Stimulated activated CD8-positive, alpha-beta memory T cell treated with anti-CD3 and anti-CD28 coated beads, Interleukin-7, amount 100 ng/mL, for 24 hours (primary cell): ENCODE results near the gene SLC25A19.

Experiments
- DNase-seq: peaks from one replicate; pipeline ENCODE4 v3.0.0-alpha.2; 2020; ENCODE audit warnings: low read depth

The SLC25A19 gene

DNA sequence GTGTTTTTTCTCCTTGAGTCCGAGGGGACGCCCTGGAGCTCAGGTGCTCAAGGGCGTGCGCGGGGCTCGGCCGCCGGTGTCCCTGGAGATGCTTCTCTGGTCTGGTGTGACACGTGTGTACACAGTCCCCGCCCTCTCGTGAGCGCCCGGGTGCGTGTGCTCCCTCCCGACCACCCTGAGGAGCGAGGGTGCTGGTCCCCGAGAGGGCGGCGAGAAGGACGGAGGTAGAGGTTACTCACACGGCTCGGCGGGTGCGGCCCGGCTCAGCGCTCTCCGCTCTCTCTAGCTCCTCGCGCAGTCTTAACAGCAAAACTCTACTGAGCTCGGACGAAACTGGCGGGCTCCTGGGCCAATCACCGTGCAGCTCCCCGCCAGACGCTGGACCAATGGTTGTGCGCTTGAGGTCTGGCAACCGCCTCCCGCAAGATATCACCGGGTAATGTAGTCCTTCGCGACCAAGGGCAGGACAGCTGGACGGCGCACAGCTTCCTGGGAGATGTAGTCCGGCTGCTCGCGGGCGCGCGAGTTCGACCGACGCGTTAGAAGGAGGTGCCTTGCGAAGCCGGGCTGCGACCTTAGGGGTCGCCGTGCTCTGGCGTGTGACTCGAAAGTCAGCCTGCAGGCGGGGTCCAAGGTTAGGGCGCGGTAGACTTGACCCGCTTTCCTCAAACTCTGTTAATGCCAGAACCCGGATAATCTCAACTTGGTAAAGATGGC lies at the start of gene SLC25A19:
Gene SLC25A19, minus strand, starts transcription at position 319 of the 717 bp plus-strand sequence. CDS start 2,669 bp downstream, outside the sequence.
- peak; percentile 93 for DNase-seq

DNA sequence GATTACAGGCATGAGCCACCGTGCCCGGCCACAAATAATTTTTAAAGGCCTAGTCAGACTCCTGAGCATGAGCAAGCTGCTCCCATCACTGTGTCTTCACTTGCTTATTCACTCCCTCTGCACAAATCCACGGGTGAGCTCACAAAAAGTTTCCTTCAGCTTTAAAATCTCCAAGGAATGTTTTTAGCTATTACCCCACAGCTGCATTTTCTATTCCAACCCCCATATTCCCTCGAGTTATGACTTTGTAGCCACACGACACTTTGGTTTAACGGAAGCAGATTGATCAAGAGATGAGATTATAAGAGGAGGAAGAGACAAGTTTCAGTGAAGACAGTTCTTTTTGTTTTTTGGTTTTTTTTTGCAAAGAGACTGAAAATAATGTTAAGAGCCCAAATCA lies 49.1 kb upstream of the SLC25A19 start:
- DNase-seq: no peak

DNA sequence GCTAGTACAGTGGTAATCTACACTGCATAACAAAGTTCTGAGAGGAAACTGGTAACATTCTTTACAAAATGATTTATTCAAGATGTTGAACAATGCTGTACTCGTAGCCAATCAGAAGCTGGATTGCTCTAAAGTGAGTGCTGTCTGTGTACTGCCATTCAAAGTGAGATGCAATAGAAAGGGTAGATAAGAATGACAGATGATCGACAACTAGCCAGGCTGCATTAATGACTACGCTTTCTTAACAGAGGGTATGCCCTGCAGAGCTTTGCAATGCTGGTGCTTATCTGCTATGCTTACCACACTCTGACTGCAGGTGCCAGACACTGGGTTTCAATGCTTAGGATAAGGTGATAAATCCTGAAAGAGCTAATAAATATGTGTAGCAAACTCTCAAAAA lies 46.1 kb upstream of the SLC25A19 start:
- DNase-seq: no peak

DNA sequence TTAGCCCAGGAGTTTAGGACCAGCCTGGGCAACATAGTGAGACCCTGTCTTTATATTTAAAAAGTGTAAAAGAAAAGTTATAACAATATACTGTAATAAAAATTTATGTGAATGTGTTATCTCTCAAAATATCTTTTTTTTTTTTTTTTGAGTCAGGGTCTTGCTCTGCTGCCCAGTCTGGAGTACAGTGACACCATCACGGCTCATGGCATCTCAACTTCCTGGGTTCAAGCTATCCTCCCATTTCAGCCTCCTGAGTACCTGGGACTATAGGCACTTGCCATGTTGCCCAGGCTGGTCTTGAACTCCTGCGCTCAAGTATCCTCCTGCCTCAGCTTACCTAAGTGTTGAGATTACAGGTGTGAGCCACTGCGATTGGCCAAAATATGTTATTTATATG lies 45.5 kb upstream of the SLC25A19 start:
- no peak for DNase-seq

DNA sequence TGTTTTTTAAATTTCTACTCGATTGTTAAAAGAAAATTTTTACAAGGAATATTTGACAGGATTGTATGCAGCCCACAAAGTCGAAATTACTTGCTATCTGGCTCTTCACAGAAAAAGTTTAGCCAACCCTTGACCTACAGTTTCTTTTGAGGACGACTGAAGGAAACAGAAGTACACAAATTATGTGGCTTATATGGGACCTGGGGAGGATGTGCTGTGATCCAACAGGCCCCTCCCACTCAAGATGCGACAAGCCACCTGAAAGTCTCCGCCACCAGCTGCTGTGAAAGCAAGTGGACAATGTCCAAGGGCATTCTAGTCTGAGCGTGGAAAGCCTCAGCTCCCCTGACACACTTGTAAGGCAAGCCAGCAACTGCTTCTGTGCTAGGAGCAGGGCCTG lies 42.4 kb upstream of the SLC25A19 start:
- DNase-seq: no peak

DNA sequence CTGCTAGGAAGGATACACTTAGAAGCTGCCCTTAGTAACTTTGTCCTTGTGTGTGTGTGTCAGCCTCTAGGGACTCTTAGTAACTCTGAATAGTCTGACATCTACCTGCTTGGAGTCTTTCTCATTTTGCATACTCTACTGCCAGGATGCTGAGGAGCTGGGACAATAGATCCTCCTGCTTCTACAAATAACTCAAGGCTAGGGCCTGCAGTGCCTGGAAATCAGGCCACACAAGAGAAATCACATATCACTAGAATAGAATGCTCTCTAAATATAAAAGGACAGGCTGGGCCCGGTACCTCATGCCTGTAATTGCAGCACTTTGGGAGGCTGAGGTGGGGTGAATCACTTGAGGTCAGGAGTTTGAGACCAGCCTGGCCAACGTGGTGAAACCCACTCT lies 38.5 kb upstream of the SLC25A19 start:
- no peak for DNase-seq

DNA sequence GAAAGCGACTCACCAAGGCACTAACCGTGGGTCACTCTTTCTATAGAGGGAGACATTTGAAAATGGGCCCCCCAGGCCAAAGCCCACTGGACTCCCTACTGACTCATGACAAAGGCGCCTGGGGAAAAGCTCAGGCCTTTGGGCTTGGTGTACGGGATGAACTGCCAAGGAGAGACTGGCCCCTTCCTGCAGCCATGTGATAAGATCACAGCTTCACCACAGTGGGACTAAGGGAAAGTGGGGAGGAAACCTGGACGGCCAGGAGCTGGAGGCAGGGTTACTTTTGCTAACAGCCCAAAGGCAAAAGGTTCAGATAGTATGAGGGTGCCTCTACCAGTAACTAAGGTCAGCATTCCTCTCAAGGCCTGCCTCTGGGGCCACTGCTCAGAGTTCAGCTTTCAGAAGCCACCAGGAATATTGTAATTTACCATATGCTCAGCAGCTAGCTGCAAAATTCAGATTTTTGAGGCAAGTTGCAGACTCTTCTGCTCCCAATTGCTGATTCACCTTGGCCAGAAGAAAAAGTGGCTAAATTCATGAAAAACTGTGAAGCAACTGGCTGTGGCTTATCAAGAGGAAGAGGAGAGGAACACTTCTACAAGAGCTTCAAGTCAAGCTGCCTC lies 37.1 kb upstream of the SLC25A19 start:
- DNase-seq: no peak

DNA sequence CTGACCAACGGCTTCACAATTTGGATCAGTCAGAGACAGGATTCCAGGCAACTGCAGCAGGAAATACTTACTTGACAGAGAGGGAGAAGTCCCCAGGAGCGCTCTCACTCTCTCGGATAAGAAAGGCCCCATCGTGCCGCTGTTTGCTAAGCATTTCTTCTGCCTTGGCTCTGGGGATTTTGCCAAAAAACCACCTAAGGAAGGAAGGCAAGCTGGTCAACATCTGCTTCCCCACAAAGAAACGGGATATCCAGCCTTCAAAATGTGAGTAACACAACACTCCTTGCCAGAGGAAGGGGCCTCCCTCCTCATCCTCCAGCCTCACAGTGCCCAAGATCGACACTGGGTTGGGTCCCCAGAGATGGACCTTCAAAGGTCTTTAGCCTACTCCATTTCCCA lies 36.6 kb upstream of the SLC25A19 start:
- no peak for DNase-seq

GRCh38 chr17:75325348-75325747 lies 36.1 kb upstream of the SLC25A19 start:
- no peak for DNase-seq

DNA sequence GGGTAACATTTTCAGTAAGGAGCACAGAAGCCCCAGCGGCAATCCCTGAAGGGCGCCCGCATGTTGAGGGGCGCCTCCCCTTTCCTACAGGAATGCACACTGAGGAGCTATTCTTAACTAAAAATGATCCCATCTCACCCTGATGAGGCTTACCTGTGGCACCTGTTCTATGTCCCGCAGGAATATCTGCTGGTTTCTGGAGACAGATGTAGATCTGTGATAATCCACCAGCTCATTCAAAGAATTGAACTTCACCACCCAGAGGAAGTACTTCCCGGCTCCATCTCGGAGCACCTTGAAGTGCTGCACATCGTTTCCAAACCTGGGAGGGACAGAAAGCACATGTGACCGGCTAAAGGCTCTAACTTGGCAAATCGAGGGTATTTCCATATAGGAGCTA lies 32.3 kb upstream of the SLC25A19 start:
- no peak for DNase-seq

- DNase-seq: no peak
Observed at GRCh38 chr17:75319904-75320691, 30.9 kb upstream of the SLC25A19 start.

GRCh38 chr17:75318615-75319222 lies 29.5 kb upstream of the SLC25A19 start:
- no peak for DNase-seq

DNA sequence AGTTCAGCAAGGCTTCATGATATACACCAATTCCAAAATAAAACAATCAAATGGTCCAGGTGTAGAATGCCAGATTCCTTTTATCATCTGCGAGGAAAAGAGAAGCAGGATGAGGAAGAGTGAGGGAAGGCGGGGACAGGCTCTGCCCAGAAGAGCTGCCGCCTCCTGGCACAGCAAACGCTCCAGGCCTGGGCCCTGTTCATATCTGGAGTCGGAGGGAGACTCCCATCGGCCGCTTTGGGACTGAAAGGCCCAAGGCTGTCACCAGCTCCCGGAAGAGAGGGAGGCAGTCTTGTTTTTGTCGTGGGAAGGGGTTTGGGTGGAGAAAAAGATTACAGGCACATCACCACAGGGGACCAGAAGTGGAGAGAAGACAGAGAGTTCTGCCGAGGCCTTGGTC lies 29.0 kb upstream of the SLC25A19 start:
- DNase-seq: no peak

- no peak for DNase-seq
Observed at GRCh38 chr17:75317671-75318070, 28.4 kb upstream of the SLC25A19 start.

DNA sequence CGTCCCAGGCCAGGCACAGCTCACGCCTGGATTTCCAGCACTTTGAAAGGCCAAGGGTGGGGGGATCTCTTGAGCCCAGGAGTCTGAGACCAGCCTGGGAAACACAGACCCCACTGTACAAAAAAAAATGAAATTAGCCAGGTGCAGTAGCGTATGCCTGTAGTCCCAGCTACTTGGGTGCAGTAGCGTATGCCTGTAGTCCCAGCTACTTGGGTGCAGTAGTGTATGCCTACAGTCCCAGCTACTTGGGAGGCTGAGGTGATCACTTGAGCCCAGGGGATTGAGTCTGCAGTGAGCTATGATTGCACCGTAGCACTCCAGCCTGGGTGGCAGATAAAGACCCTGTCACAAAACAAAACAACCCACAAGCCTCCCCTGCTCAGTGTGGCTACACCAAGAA lies 27.0 kb upstream of the SLC25A19 start:
- DNase-seq: no peak

- DNase-seq: no peak
Observed at GRCh38 chr17:75315541-75316243, 26.5 kb upstream of the SLC25A19 start.

DNA sequence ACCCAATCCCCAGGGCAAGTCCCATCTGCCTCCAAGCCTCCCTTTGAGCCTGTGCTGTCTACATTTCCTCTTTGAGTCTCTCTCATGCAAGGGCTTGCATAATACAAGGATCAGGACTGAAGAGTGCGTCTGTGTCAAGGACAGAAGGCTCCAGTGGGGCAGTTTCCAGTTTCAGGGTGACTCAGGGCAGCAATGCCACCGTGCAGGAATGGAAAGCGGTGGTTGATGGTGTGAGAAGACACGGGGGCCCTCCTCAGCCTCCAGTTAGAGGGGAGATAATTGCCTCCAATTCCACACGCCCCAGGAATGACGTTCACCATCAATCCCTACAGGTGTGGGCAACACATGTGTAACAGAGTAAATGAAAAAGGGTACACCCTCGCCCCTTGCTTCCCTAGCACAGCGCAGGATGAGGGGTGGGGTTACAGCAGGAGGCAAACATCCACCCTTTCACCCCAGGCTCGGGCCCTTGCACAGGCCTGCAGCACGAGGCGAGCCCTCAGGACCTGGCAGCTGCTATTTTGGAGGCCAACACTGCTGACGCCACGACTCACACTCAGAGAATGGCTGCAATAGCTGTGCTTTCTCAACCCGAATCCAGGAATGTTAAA lies 24.8 kb upstream of the SLC25A19 start:
- DNase-seq: no peak

DNA sequence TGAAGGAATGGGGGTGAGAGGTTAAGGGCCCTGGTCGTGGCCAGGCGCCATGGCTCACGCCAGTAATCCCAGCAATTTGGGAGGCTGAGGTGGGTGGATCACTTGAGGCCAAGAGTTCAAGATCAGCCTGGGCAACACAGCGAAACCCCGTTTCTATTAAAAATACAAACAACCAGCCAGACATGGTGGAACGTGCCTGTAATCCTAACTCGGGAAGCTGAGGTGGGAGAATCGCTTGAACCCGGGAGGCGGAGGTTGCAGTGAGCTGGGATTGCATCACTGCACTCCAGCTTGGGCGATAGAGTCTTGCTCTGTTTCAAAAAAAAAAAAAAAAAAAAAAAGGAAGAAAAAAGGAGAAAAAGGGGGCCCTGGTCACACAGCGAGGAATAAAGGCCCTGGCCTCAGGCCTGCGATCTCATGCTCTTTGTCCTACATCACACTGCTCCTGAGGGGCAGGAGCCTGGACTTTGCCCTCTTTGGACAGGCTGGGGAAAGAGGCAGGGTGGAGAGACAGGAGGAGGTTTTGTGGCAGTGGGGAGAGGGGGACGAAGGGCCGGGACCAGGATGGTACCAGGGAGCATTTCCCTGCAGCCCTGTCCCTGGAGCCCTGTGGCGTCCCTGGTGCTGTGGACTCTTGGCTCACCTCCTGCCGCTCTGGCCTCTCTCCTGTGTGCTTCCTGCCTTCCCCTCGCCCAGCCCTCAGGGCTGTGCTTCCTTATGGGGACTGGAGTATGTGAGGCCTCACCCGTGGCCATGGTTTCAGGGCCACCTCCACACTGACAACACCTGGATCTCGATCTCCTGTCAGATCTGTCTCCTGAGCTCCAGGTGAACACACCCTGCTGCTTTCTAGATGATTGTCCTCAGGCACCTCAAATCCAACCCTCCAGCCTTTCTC lies 19.7 kb upstream of the SLC25A19 start:
- no peak for DNase-seq

DNA sequence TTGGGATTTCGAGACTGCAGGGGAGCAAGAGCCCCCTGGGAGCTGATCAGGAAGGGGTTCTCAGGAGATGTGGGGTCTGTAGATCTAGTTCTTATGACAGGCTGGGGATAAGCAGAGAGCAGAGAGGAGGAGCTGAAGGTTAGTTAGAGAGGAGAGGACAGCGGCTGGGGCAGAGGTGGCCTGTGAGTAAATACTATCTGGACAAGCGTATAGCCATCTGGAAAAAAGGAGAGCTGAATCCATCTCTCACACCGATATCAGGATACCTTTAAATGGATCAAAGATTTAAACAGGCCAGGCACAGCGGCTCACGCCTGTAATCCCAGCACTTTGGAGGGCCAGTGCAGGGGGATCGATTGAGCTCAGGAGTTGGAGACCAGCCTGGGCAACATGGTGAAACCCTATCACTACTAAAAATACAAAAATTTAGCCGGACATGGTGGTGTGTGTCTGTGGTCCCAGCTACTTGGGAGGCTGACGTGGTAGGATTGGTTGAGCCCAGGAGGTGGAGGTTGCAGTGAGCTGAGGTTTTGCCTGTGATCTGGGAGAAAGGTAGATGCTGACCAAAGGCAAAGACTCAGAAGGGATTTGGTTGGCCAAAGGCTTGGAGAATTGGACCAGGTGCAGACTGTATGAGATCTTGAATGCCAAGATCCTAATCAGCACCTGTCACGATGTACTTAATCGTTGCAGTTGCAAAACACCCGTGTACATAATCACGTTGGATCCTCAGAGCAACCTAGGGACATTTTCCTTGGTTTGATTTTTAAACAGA lies 18.9 kb upstream of the SLC25A19 start:
- DNase-seq: no peak
